K562 (cell line): ENCODE data around the gene ABCA4. TPM values are rescaled to one million over a fixed set of nuclear protein-coding genes. Genes with fewer than 3 reads are reported as not detected.

Experiments used
- CHD7 ChIP-seq: fragments of 200-600 bp; sonication (generic); IDR thresholded peaks from one replicate; pipeline ENCODE4 v1.6.1; 2012; ENCODE audit warnings: mild to moderate bottlenecking, low read depth, low read length, inconsistent platforms
- DPF2 ChIP-seq: fragments of 450-650 bp; IDR thresholded peaks from 2 replicates; pipeline ENCODE4 v1.6.1; 2016
- HEY1 ChIP-seq: fragments of 250-450 bp; sonication (Bioruptor Pico); IDR thresholded peaks from 2 replicates; pipeline ENCODE4 v1.5.0; 2020; ENCODE audit warnings: mild to moderate bottlenecking, moderate library complexity, borderline replicate concordance
- HMGXB4 ChIP-seq: sonication (generic); formaldehyde crosslinking; IDR thresholded peaks from 2 replicates; pipeline ENCODE4 v1.8.1; 2023; ENCODE audit warnings: mild to moderate bottlenecking, missing genetic modification reagents
- NCOA4 ChIP-seq: fragments of 450-650 bp; IDR thresholded peaks from 2 replicates; pipeline ENCODE4 v1.6.1; 2018; ENCODE audit warnings: mild to moderate bottlenecking; ENCODE audit not compliant: partially characterized antibody
- SAP30 ChIP-seq: fragments of 200-600 bp; sonication (generic); IDR thresholded peaks from 2 replicates; pipeline ENCODE4 v1.6.1; 2012; ENCODE audit warnings: borderline replicate concordance, low read depth, mild to moderate bottlenecking, moderate library complexity, low read length, control low read depth, inconsistent platforms; ENCODE audit not compliant: insufficient read depth, poor library complexity, severe bottlenecking
- SPI1 ChIP-seq: IDR thresholded peaks from 2 replicates; pipeline ENCODE4 v1.6.1; 2011; ENCODE audit warnings: low read depth, low read length, control low read depth, borderline replicate concordance
- TSHZ1 ChIP-seq: fragments of 250-450 bp; sonication (Bioruptor Pico); IDR thresholded peaks from 2 replicates; pipeline ENCODE4 v1.4.0; 2020; ENCODE audit warnings: mild to moderate bottlenecking, moderate library complexity
- ZBTB26 ChIP-seq: fragments of 450-650 bp; formaldehyde crosslinking; IDR thresholded peaks from 2 replicates; pipeline ENCODE4 v1.4.0; 2022; ENCODE audit warnings: missing genetic modification characterization
- polyA plus RNA-seq, 8 experiments: library from polyadenylated mRNA; depleted of rRNA in 4 of 8; stranded (reverse) in 5 of 8; unstranded in 3 of 8; fragments of >200 nt; fragmentation: Nextera tagmentation in 2 of 8; fragmentation: Illumina TruSeq in 1 of 8; extraction: Ambion mirVana in 2 of 8; extraction: Trizol in 1 of 8; gene quantifications; 2 replicates each; pipeline versions ENCODE4 v1.2.1 to v1.2.3, GENCODE V29; 2011 to 2014; ENCODE audit warnings: inconsistent platforms in 1 of 8, missing spikeins in 1 of 8
- total RNA-seq, 7 experiments: library from RNA; depleted of rRNA in 6 of 7; stranded (reverse); fragments of >200 nt in 6 of 7; fragmentation: Illumina TruSeq in 2 of 7; extraction: Trizol in 2 of 7; gene quantifications; 2 replicates each; pipeline versions ENCODE4 v1.2.1 to v1.2.3, GENCODE V29; 2011 to 2021; ENCODE audit warnings: low replicate concordance in 1 of 7

The ABCA4 gene
- total and polyA plus RNA-seq, 9 of the 15 experiments (the other 6 are each of a cell fraction or from before 2014, with no cell fraction given), result 0.01 to 0.04 TPM; not detected in 7

GRCh38 chr1:94045465-94046056 lies 75.4 kb downstream of the ABCA4 start (continued):
- TF ChIP-seq CHD7, result no peak
- no peak for TF ChIP-seq HMGXB4 (CRISPR knock-in tag)
- no peak for TF ChIP-seq SAP30
- TF ChIP-seq TSHZ1 (CRISPR knock-in tag), result no peak
- TF ChIP-seq HEY1, result no peak
- no peak for TF ChIP-seq ZBTB26 (CRISPR knock-in tag)
- no peak for TF ChIP-seq DPF2
- no peak for TF ChIP-seq SPI1
- TF ChIP-seq NCOA4, result no peak
